IPS DF 19.7 (cell line): ENCODE measurements around the gene SYTL3.

Experiments
- DNase-seq: peaks from one replicate; pipeline ENCODE4 v3.0.0-alpha.2; 2013; ENCODE audit warnings: low read depth, low spot score

Gene SYTL3

GRCh38 chr6:158757753-158758090, 107.9 kb downstream of the SYTL3 start:
- no peak for DNase-seq

- no peak for DNase-seq
Observed at GRCh38 chr6:158758451-158758860, 108.6 kb downstream of the SYTL3 start.

DNA sequence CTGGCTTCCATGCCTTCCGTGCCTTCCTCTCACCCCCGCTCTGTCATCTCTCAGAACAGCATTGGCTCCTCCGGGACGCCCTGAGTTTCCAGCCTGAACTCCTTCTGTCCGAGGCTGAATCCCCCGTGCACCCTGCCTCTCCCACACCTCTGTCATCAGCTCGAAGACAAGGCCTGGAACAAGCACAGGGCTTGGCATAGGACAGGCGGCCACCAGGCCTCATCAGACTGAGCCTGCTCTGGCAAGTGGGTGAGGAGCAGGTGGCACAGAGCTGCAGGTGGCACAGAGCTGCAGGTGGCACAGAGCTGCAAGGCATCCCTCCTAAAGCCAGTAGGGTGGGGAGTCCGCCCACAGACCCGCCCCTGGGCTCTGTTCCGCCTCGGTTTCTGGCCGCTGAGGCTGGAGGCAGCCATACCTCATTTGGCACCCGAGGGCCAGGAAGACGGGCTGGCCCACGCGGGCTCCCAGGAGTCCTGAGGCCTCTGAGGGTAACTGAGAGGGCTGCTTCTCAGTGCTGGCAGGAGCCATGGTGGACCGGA, 109.2 kb downstream of the SYTL3 start:
- no peak for DNase-seq

DNA sequence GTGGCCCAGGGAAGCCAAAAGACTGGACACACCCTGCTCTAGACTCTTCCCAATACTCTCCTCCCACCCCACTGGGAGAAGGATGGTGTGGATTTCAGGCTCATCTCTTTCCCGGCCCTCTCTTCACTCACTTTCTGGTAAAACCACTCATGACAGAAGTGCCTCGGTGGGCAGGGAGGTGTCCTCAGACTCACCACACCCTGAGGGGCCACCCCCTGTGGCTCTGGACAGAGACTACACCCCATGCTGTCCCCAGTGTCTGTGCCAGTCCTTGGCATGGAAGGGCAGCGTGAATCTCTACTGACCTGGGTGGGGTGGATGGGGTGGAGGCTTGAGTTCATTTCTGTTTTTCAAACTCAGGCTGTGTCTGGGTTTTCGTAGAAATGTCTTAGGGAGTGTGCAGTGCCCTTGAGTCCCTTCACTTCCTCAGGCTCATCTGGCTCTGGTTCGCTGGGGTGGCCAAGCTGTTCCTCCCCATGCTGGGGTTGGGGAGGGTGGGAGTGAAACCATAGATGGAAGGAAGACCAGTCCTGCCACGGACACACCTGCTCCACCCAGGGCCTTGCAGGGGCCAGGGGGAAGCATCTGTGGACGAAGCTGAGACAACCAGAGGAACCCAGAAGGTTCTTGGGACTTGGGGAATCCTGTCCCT, 110.2 kb downstream of the SYTL3 start:
- no peak for DNase-seq

- no peak for DNase-seq
Observed at GRCh38 chr6:158760618-158761250, 110.9 kb downstream of the SYTL3 start.

DNA sequence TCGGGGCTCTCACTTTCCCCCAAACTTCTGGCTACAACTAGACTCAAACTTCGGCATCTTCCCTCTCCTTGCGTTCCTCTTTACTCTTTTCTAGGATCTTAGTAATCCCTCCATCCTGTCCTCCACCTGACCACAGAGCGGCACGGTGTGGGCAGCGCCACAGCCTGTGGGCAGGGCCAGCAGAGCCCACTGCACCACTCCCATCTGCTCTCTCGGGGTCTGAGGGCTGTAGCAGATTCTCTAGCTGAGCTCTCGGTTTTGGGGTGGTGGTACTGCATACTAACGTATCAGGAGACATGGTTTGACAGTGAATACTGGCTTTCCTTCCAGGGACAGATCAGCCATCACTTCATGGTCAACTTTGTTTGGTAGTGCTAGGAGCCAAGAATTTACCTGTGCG, 111.9 kb downstream of the SYTL3 start:
- DNase-seq, result no peak

GRCh38 chr6:158762787-158763433, 113.1 kb downstream of the SYTL3 start:
- DNase-seq, result no peak

- no peak for DNase-seq
Observed at GRCh38 chr6:158763434-158764182, 113.8 kb downstream of the SYTL3 start.

DNA sequence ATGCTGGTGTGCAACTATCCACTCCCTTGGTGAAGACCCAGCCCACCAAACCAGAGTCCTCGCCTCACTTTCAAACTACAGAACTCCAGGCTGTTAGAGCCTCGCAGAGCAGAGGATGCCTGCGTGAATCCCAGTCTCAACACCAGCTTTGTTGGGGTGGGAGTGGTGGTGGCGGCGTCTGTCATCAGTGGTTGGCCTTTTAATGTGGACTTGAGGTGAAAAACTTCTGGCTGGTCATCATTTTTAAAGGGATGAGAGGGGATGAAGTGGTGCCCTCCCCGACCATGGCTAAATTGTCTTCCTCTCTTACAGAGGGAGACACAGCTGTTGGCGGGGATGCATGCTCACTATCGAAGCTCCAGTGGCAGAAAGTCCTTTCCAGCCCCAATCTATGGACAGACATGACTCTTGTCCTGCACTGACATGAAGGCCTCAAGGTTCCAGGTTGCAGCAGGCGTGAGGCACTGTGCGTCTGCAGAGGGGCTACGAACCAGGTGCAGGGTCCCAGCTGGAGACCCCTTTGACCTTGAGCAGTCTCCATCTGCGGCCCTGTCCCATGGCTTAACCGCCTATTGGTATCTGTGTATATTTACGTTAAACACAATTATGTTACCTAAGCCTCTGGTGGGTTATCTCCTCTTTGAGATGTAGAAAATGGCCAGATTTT, 114.5 kb downstream of the SYTL3 start:
- DNase-seq, result no peak

DNA sequence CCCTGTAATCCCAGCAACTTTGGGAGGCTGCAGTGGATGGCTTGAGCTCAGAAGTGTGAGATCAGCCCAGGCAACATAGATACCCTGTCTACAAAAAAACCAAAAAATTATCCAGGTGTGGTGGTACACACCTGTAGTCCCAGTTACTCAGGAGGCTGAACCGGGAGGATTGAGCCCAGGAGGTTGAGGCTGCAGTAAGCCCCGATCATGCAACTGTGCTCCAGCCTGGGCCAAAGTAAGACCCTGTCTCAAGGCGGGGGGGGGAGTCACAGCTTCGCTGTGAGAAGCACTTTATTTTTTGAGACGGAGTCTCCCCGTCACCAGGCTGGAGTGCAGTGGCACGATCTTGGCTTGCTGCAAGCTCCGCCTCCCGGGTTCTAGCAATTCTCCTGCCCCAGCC, 115.1 kb downstream of the SYTL3 start:
- no peak for DNase-seq

DNA sequence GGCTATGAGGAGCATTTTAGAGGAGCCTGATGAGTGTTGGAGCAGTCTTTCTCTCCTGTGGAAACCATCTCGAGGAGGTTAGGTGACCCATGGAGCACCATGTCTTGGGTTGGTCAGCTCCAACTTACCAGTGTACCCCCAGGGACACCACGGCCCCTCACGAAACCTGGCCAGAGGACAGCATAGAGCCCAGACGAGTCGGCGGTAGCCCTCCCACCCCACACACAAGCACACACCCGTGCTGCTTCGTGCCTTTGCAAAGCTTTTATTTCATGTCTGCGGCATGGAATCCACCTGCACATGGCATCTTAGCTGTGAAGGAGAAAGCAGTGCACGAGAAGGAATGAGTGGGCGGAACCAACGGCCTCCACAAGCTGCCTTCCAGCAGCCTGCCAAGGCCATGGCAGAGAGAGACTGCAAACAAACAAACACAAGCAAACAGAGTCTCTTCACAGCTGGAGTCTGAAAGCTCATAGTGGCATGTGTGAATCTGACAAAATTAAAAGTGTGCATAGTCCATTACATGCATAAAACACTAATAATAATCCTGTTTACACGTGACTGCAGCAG, 115.7 kb downstream of the SYTL3 start:
- no peak for DNase-seq

DNA sequence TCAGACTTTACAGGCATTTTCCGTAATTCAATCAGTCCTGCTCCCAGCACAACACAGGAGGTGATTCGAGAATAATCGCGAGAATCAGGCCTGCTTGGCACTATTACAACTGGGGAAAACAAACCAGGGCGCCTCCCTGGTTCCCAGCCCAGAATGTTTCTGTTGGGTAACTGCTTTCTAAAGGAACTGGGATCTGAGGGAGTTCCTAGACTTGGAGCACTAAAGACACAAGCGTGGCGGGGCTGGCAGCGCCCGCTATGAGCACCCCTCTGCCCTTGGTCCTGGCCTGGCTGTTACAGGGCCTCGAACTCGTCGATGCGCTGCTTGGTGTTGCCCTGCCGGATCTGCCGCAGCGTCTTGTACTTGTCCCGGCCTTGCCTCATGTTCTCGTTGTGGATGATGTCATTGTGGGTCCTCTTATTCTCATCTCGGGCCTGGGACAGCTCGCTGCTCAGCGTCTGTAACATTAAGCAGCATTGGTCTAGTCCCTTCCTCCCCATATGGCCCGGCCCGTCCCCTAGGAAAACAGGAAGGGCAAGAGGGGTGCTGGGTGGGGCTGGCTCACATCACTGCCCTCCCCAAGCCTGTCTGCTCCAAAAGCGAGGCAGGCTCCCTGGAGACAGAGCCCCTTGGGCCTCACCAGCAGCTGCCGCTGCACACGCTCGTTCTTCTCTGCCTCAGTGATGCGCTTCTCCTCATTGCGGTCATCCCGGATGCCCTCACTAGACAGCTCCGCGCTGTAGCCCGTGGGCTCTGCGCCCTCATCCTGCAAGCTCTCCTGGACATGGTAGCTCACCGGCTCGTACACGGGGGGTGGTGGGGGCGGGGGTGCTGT, 117.0 kb downstream of the SYTL3 start:
- DNase-seq, result no peak

GRCh38 chr6:158767709-158768108, 117.9 kb downstream of the SYTL3 start:
- no peak for DNase-seq

DNA sequence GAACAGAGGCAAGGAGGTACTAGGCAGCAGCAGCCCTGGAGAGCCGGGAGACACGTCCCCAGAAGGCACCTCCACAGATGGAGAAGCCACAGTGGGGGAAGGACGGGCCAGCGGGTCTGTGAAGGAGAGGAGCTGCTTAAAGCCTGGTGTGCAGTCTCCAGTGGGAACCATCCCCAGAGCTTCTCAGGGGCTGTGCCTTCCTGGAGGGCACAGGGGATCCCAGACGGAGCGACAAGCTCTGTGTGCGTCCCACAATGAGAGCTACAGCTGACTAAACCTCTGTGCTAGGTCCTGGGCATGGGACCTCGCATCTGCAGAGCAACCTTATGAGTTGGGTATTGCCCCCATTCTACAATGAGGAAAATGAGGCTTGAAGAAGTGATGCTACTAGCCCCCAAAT, 118.6 kb downstream of the SYTL3 start:
- no peak for DNase-seq

DNA sequence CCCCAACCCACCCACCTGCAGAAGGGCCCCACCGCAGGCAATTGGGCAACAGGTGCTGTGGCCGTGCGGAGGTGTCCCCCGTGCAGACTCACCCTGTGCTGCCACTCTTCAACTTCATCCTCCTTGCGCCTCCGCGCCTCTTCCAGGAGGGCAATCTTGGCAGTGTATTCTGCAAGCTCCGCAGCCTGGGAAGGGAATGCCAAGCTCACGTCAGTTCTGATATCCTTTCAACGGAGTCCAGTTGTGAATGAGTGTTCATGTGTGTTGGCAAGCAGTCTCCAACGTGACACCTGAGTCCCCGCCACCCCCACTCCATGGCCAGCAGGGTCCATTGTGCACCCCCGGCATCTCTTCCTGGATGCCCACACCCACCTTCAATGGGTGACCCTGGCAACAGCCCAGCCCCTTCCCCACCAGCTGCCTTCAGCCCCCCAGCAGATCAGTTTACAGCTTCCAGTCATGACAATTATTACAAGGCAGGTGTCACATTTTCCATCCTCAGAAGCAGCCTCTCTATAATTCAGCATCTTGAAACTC, 119.4 kb downstream of the SYTL3 start:
- no peak for DNase-seq

DNA sequence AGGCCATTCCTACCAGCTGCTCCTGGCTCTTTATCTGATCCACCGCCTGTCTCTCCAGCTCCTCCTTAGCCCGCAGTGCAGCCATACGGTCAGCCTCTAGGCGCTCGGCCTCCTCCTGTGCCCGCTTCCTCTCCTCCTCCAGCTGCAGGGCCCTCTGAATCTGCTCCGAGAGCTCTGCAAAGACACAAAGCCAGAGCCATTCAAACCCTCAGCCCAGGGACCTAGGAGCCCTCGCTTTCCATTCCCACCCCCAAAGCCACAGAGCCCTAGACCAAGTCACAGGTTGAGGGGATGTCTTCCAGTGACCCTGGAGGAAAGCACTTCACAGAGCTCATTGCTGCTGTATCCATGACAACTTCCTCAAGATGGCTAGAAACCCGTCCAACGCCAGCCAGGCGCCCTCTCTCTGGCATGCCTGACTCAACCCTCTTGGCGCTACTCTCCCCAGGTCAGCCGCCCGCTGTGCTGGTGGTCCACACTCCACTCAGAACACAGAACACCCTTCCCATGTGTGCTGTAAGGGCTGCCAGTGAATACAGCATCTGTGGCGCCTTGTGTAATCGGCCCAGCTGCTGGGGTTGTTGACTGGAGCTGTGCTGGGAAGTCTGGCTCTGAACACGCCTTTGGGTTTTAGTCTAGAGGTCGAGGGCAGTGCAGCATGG, 120.0 kb downstream of the SYTL3 start:
- DNase-seq, result no peak

GRCh38 chr6:158770533-158771330, 120.9 kb downstream of the SYTL3 start:
- DNase-seq, result no peak

- DNase-seq, result no peak
Observed at GRCh38 chr6:158771399-158772152, 121.7 kb downstream of the SYTL3 start.
